GM12891 (cell line): ENCODE measurements around the gene FAM89B.

ENCODE experiments used
- PAX5 ChIP-seq: IDR thresholded peaks from 2 replicates; pipeline ENCODE4 v1.6.1; 2011; ENCODE audit warnings: low read length, moderate library complexity, mild to moderate bottlenecking; ENCODE audit not compliant: insufficient read depth, severe bottlenecking
- POLR2A ChIP-seq: IDR thresholded peaks from 2 replicates; pipeline ENCODE4 v1.6.1; 2011; ENCODE audit warnings: low read depth, low read length, control low read depth
- POLR2AphosphoS5 ChIP-seq: IDR thresholded peaks from 2 replicates; pipeline ENCODE4 v1.6.1; 2011; ENCODE audit warnings: low read depth, low read length, control low read depth
- POU2F2 ChIP-seq: IDR thresholded peaks from 2 replicates; pipeline ENCODE4 v1.6.1; 2011; ENCODE audit warnings: low read depth, mild to moderate bottlenecking, control low read depth, low read length, moderate library complexity
- SPI1 ChIP-seq: IDR thresholded peaks from 2 replicates; pipeline ENCODE4 v1.6.1; 2011; ENCODE audit warnings: low read depth, low read length, control low read depth
- TAF1 ChIP-seq: IDR thresholded peaks from 2 replicates; pipeline ENCODE4 v1.6.1; 2011; ENCODE audit warnings: low read depth, low read length, control low read depth

GRCh38 chr11:65551572-65552387 is 20.6 kb upstream of the FAM89B start:
- no peak for TF ChIP-seq TAF1
- no peak for TF ChIP-seq SPI1
- no peak for TF ChIP-seq POLR2A
- no peak for TF ChIP-seq POLR2AphosphoS5
- no peak for TF ChIP-seq PAX5
- TF ChIP-seq POU2F2: no peak
